ENCODE measurements around the gene CENPP. TPM values are rescaled to one million over a fixed set of nuclear protein-coding genes. Genes with fewer than 3 reads are reported as not detected.

The CENPP gene
- total RNA-seq (2022; extraction: Qiagen RNA extraction; ENCODE audit: low read depth), result 5.6 to 8.3 TPM (median 6.5 TPM) in 5 replicates

DNA sequence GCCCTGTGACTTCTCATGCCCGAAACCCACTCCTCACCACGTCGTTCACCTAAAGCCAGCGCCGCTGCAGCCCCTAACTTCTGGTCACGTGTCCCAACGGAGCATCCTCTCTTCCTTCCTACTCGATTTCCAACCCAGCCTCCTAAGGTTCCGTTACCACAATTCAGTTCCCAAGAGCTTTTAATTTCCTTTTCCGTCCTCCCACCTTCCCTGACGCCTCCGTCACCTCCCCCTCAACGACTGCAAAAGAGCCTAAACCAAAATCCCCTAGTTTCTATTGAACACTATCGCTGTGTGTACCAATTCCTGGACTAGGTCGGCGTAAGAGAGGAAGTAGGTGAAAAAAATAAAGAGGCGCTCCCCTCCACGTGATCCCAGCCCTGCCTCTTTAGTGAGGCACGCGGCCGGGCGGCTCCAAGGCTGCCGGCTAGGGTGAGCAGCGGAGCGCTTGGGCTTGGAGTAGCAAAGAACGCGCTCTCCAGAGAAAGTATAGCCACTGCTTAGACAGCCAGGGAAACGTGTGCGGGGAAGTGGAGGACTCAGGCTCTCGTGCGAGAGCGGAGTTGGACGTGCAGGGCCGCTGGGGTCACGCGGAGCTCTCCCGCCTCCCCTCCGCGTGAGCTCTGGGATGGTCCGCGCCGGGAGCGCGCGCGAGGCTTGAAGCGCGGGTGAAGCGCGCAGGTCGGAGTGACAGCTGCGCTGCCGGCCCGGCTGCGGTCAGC is at the start of gene CENPP, which contains the start of gene NOL8:
Gene CENPP (plus strand): TSS at position 685 of the 722 bp plus-strand sequence.
Gene NOL8 (minus strand): TSS at position 82 of the 722 bp plus-strand sequence. CDS start 1,189 bp downstream, outside the sequence.

DNA sequence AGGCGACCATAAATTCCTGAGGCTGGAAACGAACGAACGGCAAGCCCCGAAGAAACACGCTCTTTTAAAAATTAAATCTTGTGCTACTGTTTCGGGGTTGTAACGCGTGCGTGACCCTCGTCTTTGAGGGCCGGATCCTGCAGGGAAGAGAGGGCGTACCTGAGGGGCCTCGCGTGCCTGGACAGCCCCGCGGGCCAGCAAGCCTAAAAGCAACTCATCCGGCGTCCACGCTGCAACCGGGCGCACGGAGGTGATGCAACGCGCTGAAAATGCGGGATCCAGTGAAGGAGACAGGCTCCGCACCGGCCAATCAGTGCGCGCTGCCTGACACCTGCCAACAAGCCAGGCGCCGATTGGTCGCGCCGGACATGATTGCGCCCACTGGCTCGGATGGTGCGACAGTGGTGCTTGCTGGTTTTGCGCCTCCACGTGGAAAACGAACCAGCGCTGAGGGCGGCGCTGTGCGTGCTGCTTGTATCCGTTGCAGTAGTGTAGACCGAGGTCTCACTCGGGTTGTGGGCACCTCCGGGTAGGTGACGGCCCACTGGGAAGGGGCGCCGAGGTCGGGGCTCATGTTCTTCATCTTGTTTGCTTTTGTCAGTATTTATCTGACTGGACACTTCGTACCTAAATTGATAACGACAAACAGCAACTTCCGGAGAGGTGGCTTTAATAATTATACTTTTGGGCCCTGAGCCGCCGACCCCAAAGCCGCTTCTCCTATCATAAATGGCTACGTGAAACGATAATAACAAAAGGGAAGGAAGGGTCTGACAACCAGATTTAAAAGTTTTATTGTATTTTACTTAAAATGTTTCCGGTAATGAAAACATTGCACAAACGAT is 32.1 kb upstream of the CENPP start, which contains the start of gene IARS1:
Gene IARS1 (minus strand): TSS at position 246 of the 845 bp plus-strand sequence. CDS start 4,278 bp downstream, outside the sequence.

GRCh38 chr9:92404042-92404836 is 78.5 kb downstream of the CENPP start, which contains the start of gene OGN:
Gene OGN, minus strand, starts transcription at chr9:92404578. Its CDS starts 1,171 bp downstream, at chr9:92403407.

DNA sequence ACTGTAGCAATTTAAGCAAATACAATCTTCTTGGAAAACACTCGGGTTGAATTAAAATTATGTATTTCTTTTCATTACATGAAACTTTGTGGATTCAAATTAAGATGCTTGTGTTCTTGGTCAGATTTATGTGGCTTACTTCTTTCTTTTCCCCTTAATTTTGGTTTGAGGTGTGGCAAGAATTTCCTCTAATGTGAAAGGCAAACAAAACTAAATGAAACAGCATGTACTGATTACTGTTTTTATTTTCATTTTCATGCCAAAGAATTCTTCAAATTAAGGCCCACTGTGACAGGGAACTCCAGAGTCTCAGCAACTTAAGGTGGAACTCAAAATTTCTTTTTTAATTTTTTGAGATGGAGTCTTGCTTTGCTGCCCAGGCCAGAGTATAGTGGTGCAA is 98.6 kb downstream of the CENPP start, which contains the start of gene OMD:
Gene OMD (minus strand): TSS at position 132 of the 400 bp plus-strand sequence. CDS start 6,913 bp downstream, outside the sequence.

DNA sequence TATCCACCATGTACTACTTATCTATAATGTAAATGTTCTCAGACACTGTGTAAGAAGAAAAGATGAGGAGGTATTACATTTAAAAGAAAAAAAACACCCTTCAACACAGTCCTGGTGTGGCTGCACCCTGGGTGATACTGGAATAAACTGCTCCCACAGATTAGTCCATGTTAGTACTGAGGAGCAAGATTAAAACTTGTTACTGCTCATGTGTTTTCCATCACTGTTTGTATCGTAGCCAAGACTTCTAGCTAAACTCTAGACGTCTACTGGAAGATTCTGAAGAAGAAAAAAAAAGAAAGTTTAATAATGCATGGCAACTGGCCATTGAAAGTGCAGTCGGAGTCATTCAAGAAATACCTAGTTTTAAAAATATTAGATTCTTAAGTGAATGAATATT is 156.6 kb downstream of the CENPP start, which contains the start of gene ASPN:
Gene ASPN (minus strand): TSS at position 178 of the 400 bp plus-strand sequence.

GRCh38 chr9:92535940-92536850 is 210.4 kb downstream of the CENPP start, which contains the start of gene ECM2:
Gene ECM2, minus strand, starts transcription at chr9:92535990. Its CDS starts 13,124 bp downstream, at chr9:92522866.

Other genes starting within 250 kb of the CENPP start
- gene SPTLC1, start 210.5 kb upstream of the CENPP start, total RNA-seq (2022; extraction: Qiagen RNA extraction; ENCODE audit: low read depth), result 57.3 to 74.4 TPM (median 63.6 TPM) in 5 replicates
- gene IARS1, start 32.3 kb upstream of the CENPP start, total RNA-seq (2022; extraction: Qiagen RNA extraction; ENCODE audit: low read depth), result 93.6 to 116 TPM (median 103 TPM) in 5 replicates
- 27.2 to 36.9 TPM (median 30.4 TPM) in 5 replicates for gene NOL8, start 603 bp upstream of the CENPP start, total RNA-seq (2022; extraction: Qiagen RNA extraction; ENCODE audit: low read depth)
- gene OGN, start 78.6 kb downstream of the CENPP start, total RNA-seq (2022; extraction: Qiagen RNA extraction; ENCODE audit: low read depth), result not detected in 5 replicates
- gene OMD, start 98.5 kb downstream of the CENPP start, total RNA-seq (2022; extraction: Qiagen RNA extraction; ENCODE audit: low read depth), result not detected in 5 replicates
- not detected in 5 replicates for gene ASPN, start 156.6 kb downstream of the CENPP start, total RNA-seq (2022; extraction: Qiagen RNA extraction; ENCODE audit: low read depth)
- gene ECM2, start 210.0 kb downstream of the CENPP start, total RNA-seq (2022; extraction: Qiagen RNA extraction; ENCODE audit: low read depth), result 0.09 to 0.19 TPM (median 0.15 TPM) in 4 of 5 replicates, not detected in the other